ENCODE measurements around the gene CSF2.
A peak's percentile ranks its signal among the peaks of the same experiment; 100 is the strongest.

The CSF2 gene

DNA sequence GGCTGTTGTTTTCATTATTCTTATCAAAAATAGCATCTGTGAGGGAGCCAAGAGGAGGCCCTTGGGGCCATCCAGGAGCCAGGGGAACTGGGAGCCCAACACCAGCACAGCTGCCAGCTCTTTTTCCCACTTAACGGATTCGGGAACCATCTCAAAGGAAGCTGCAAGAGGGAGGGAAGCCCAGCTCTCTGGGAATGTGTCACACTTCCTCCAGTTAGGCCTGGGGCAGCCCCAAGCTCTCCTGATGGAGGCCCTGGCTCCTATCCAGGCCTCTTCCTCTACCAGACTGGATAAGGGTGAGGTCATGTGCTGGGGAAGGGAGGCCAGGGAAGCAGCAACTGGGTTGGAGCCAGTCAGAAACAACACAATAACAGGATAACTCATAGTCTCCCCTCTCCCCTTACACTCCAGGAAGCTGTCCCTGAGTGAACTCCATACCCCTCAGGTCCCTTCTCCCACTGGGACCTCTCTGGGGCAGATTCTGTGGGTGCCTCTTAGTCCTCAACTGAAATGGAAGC lies 12.7 kb downstream of the CSF2 start:
- DNase-seq (ENCODE audit: low read depth in 2 of 3, low spot score in 2 of 3) = no peak

DNA sequence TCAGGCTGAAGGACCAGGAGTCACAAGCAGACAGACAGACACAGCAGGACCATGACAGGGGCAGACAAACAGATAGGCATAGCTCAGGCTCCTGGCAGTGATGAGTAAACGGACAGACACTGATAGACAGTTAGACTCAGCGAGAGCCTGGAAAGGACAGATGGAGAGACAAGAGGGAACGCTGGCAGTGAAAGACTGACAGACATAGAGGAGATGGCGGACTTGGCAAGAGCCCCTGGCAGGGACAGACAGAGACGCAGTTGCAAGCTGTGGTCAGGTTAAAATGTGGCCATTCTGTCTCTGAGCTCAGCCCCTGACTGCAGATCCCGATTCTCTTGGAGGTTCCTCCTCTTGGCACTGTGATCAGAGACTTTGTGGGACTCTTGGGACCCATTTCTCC lies 13.6 kb downstream of the CSF2 start:
- DNase-seq (ENCODE audit: low read depth in 2 of 3, low spot score in 2 of 3) = no peak

DNA sequence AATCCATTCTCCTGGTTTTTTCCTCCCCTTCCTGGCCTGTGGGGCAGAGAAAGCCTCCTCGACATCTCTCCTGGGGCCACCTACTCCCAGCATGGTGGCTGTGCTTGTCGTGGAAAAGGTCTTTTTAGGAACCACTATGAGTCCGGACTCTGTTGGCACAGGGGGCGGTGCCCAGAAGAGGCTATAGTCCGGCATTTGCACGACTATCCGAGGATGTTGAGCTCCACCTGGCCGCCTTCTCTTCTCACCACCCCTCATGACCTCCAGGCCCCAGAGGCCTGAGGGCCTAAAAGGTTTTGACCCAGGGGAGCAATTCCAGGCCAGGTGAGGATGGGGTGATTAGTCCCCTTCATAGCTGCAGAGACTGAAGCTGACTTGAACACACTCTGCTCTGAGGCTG lies 14.1 kb downstream of the CSF2 start:
- no peak for DNase-seq (ENCODE audit: low read depth in 2 of 3, low spot score in 2 of 3)

DNA sequence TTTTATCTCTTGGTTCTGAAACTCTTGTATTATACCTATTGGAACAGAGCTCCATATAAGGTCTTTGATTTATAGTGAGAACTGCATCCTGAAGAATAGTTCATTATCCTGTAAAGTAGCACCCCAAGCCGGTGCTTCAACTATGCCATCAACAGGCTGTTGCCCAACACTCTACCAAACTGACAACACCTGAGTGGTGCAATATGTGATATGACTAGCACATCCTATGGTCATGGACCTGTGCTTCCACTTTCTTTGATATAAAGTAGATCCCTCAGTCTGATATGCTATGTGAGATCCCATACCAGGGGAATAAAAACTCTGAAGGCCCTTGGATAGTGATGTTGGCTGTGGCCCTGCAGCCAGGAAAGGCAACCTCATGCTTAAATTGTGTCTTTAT lies 15.8 kb downstream of the CSF2 start:
- DNase-seq (ENCODE audit: low read depth in 2 of 3, low spot score in 2 of 3) = no peak

DNA sequence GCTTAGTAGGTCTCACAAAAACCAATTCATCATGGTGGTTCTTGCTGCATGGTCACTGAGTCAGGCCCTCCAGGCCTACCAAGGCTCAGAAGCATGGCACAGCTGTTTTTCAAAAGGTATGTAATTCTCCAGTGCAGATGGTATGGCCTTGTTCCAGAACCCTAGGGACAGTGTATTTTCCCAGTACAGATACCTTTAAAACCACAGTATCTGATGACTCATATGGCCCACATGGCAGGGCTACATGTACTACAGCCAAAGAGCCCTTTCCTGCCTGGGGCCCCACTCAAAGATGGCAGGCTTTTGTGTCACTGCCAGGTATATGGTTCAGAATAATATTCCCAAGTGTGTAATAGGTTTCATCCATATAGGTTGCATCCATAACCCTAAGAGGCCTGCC lies 16.5 kb downstream of the CSF2 start:
- no peak for DNase-seq (ENCODE audit: low read depth in 2 of 3, low spot score in 2 of 3)

DNA sequence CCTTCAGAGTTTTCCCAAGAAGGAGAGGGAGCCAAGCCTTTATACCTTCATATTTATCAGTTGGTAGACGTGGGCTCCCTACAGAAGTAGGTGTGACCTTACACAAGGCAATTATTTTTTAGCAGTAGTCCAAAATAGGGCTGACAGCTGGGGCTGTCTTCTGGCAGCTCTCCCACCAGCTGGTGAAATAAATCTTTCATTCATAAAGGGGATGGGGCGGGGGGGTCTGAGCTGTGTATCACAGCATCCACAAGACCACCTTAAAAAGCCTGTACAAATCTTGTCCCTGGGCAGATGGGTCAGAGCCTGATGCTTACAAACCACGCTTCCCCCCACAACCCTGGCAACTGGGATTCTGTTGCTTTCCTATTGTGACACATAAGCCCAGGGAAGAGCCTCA lies 19.7 kb downstream of the CSF2 start:
- no peak for DNase-seq (ENCODE audit: low read depth in 2 of 3, low spot score in 2 of 3)

DNA sequence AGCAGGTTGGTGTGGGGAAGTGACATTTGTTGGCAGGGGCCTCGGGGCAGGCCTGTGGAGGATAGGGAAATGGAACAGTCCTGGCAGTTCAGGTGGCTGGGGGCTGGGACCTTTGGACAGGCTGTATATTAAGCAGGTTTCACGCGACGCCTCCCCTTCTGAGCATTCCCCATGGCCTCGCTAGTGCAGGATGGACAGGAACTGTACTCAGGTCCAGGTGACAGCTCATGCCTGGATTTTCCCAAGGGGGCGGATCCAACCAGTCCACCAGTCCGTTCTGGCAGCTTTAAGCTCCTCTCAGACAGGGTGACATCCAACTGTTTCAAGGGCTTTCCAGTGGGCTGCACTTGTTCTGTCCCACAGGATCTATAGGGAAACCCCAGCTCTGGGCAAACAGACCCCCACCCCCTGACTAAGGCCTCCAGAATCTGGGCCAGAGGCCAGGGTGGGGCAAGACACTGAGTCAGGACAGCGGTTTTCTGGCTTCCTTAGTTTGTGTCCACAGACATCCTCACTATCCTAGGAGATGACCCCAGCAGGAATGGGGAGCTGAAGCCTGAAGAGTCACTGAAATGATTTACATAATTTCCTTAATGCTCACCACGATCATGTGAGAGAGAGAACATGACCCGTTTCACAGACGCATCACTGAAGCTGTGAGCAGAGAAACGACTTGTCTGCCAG lies 20.9 kb downstream of the CSF2 start:
- DNase-seq (ENCODE audit: low read depth in 2 of 3, low spot score in 2 of 3) = no peak

DNA sequence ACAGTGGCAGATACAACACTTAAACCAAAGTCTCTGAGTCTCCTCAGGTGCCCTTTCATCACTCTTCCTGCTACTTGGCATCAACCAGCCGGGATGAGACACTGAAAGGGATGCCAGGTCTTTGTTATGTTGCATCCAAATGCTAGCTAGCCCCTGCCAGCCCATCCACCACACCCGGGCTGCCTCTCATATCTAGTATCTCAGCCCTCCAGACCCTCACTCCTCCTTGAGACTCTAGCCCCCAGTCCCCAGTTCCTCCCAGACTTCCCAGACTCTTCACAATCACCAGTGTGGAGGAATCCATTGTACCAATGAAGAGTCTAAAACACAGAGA lies 21.5 kb downstream of the CSF2 start:
- no peak for DNase-seq (ENCODE audit: low read depth in 2 of 3, low spot score in 2 of 3)

DNA sequence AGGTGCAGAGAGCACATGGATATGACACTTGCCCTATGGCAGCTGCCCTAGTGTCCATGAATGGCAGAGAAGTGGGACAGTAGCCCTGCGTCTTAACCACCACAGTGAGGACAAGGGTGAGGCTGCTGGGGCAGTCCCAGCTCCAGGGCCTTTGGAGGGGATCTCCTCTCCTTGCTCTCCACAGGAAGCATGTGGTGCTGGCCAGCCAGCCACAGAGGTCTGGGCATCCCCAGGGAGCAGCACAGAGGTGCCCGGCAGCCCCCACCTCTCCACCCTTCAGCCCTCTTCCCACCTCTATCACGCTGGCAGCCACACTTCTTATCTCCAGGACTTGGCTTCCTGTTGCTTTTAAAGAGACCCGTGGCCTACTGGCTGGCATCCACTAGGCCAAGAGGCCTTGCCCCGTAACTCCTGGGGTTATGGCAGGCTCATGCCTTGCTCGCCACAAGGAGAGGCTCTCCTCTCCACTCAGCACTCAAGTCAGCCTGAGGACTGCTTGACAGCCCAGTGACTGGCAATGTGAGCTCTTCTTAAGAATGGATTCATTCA lies 21.9 kb downstream of the CSF2 start:
- no peak for DNase-seq (ENCODE audit: low read depth in 2 of 3, low spot score in 2 of 3)

DNA sequence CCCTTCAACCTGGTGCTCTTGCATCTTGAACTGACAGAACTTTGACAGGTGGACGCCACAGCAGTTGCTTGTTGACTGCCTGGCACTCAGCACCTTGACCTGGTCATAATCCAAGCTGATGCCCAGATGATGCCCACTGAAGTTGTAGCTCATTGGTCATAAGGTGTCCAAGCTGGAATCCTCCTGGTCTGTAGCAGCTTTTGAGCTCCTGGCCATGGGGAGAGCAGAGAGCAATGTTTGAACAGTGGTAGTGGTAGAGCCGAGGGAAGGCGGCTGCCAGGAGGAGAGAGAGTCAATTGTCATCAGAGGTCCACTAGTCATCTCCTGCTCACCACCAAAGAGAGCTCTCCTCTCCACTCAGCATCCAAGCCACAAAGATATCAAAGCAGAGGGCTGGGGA lies 23.3 kb downstream of the CSF2 start:
- DNase-seq (ENCODE audit: low read depth in 2 of 3, low spot score in 2 of 3) = no peak

DNA sequence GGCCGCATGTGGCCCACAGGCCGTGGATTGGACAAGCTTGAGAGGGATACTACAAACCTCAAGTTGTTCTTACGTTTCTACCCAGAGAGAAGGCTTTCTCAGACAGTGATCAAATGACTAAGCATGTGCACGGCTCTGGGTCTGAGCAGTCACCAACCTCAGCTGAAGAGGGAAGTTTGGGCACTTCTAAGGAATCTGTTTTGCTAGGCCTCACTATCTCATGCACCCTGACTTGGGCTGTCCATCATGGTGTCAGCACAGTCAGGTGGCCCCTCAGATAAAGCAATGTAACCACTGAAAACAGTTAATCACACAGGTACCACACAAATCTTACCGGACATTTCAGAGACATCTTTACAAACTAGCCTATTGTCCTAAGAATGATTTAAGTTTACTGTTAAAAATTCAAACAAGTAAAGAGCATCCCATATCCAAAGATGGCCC lies 24.6 kb downstream of the CSF2 start:
- DNase-seq (ENCODE audit: low read depth in 2 of 3, low spot score in 2 of 3) = no peak

DNA sequence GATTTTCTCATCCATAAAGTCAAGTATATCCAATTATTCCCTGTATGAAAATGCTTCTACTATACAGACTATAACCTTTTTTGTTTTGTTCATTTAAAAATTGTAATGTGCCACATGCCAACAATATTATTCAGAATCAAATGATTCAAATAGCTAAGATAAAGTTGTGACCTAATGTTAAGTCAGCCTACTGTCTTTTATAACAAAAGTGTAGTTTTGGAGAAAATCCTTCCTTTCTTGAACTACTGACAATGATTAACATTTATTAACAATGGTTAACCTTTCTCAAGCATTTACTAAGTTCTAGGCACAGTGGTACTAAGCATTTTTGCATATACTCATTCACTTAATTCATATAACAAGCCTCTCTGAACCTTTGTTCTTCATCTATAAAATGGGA lies 25.0 kb downstream of the CSF2 start:
- DNase-seq (ENCODE audit: low read depth in 2 of 3, low spot score in 2 of 3) = no peak

DNA sequence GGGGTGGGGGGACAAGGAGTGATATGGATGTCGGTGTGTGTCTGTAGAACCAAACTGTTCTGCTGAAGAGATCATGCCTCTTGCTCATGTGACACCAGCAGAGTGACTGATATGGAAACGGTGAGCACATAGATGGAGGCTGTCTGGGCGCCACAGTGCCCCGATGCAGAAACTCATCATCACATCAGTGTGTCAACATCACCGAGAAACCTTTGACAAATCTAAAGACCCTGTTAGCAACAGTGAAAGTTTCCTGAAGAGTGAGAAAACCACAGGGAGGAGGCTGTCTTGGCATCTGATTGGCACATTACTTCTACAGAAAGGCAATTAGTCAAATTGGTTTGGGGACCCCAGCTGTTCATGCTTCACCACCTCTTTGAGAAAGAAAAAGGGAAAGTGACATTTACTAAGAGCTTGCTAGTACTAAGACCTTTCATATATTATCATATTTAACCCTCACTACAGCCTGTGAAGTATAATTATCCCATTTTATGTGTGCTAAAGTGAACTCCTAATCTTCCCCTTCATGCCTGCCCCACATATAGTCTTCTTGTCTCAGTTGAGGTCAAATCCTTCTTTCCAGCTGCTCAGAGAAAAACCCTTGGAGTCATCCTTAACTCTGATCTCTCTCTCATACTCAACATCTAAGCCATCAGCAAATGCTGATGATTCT lies 25.6 kb downstream of the CSF2 start:
- DNase-seq (ENCODE audit: low read depth in 2 of 3, low spot score in 2 of 3) = peak in 1 of 3 experiments; percentile 54

DNA sequence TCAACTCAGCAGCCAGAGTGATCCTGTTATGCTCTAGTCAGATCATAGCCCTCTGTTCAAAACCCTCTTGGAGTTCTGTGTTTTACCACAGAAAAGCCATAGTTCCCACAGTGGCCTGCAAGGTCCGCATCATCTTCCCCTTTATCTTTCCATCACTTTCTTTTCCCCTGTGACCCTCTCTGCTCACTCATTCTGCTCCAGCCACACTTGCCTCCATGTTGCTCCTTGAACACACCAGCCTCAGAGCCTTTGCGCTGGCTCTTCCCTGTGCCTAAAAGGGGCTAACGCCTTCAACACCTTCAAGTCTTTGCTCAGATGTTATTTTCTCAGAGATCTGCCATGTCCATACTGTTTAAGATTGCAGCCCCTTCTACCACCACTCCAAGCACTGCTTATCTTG lies 26.3 kb downstream of the CSF2 start:
- no peak for DNase-seq (ENCODE audit: low read depth in 2 of 3, low spot score in 2 of 3)

DNA sequence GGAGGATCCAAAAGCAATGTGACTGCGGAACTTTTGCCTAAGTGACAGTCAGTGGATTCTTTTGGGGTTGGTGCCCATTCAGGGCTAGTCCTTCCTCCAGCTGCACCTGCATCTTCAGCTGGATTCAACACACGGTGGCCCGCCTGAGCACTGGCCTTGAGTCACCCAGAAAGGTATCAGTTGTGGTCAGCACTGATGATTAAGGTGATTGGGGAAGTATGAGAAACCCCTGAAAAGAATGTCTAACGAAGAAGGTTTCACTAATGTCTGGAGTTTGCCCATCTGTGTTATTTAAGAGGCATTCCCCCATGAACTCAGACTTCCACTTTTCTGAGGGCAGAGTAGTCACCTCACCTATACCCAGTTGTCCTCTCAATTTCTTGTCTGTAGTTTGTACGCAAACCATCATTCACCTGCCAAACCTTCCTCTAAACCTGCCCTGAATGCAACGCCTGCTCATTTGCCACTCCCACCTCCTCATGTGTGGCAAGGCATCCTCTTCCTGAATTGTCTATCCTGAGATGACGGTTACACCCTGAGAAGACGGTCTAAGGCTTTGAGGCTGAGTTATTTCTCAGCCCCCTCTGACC lies 27.2 kb downstream of the CSF2 start:
- DNase-seq (ENCODE audit: low read depth in 2 of 3, low spot score in 2 of 3) = no peak

DNA sequence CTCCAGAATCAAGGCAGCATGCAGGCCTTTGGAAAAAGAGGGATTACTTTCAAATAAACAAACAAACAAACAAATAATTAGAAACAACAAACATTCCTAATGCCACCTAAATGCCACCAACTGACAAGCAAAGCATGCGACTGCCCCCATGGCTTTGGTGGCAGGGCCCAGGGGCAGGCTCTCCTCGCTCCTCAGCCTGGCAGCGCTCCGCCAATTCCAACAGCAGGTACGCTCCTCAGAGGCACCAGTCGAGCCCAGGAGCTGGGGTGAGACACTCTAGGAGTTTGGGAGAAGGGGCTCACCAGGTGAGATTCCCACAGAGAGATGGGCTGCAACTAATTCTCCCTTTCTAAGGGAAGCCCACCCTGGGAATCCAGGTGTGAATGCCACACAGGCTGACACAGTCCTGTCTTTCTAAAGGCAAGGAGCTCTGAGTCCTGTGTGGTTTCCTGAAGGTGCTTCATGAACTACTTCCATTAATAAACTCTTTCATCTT lies 27.8 kb downstream of the CSF2 start:
- no peak for DNase-seq (ENCODE audit: low read depth in 2 of 3, low spot score in 2 of 3)

DNA sequence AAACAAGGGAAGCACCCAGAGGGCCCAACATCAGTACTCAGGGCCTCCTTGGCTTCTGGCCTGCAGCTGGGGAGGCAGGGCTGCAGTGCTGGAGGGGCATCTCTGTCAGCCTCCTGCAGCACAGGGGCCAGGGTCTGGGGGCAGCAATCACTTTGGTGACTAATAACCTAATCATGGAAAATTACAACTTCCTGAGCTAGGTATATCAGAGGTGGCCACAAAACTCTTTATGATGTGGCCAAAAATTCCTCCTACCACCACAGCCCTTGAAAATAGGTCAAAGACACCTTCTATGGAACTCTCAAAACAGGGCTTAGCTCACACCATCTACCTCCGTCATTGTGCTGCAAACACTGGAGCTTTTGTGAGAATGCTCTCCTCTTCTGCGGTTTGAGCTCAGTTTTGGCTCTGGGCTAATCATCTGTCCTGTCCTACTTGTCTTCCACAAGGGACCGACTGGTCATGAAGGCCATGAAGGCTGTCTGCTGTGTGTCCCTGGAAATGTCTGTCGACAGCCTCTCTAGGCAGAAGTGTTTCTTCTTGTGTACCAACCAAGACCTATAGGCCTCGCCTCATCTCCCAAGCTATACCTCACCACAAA lies 28.6 kb downstream of the CSF2 start:
- no peak for DNase-seq (ENCODE audit: low read depth in 2 of 3, low spot score in 2 of 3)

DNA sequence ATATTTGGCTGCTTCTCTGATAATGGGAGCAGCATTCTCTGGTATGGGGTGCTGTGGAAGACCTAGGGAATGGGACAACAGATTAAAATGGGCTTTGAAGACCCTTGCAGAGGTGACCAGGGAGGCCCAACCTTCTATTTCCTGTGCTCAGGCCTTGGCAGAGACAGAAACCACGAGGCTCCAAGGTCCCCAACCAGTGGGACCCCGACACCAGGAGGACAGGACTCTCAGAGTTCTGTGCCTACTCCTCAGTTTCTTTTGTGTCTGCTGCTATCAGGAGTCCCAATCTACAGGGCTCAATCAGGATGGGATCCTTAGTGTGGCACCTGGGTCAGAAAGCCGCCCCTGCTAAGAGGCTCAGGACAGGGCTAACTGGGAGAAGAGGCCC lies 29.3 kb downstream of the CSF2 start:
- no peak for DNase-seq (ENCODE audit: low read depth in 2 of 3, low spot score in 2 of 3)

DNA sequence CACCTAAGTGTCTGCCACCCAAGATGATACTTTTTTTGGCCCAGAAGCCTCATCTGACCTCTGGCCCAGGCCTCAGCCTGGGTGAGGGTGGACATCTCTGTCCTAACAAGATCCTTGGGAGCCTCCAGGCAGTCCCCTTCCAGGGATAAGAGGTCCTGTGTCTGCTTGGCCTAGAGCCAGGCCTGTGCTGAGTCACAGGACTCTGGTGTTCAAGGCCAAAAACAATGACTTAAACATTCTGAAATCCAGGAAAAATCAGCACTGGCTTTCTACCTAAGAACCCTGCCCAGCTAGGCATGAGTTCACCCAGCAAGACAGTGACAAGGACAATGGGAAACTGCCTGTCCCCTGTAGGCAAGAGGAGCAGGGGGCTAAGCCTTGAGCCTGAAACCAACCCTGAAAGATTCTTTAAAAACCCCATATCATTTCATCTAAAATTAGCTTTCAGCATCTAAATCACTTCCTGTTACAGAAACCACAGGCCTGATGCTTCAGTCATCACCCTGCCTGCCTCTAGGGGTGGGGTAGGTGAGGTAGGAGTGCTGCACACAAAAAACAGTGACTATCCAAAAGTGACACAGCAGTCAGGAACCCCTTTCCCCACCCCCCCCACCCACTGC lies 29.9 kb downstream of the CSF2 start:
- DNase-seq (ENCODE audit: low read depth in 2 of 3, low spot score in 2 of 3) = no peak

DNA sequence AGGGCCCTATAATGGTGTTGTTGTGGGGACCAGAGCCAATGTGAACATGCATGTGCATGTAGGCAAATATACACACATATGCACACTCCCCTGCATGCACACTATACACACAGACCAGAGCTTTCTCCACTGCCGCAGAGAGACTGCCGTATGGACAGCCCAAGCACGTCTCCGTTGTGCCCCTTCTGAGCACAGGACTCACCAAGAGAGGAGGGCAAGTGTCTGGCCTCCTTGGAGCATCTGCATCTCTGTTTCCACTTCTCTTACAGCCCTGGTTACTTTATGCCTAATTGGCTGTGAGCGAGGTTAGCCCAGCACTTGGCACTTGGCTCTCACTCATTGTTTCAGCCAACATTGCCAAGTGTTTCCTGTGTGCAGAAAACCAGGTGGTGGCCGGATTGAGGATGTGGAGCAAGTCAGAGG lies 30.4 kb downstream of the CSF2 start:
- DNase-seq (ENCODE audit: low read depth in 2 of 3, low spot score in 2 of 3) = no peak

DNA sequence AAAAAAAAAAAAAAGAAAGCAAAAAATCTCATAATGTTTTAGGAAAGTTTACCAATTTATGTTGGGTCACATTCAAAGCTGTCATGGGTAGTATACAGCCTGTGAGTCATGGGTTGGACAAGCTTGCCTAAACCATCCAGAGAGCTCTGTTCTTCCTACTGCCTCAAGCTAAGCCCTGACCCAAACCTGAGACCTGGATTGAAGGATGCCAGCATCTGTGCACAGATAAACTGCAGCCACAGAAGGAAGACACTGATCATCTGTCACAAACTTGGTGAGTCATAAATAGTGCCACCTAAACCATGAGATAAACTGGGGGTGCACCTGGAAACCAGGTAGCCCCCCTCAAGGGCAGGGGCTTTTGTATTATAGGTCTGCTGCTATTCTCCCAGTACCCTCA lies 31.0 kb downstream of the CSF2 start:
- no peak for DNase-seq (ENCODE audit: low read depth in 2 of 3, low spot score in 2 of 3)
